HG03439 (cell line): ENCODE results near the gene STON2.
A peak's percentile ranks its signal among the peaks of the same experiment; 100 is the strongest.

ENCODE experiments used
- ATAC-seq: cut with Tn5 transposase; IDR thresholded peaks from one replicate; pipeline ENCODE4 v1.9.1; 2021; ENCODE audit warnings: mild to moderate bottlenecking, moderate library complexity; ENCODE audit not compliant: unreplicated experiment

The STON2 gene

DNA sequence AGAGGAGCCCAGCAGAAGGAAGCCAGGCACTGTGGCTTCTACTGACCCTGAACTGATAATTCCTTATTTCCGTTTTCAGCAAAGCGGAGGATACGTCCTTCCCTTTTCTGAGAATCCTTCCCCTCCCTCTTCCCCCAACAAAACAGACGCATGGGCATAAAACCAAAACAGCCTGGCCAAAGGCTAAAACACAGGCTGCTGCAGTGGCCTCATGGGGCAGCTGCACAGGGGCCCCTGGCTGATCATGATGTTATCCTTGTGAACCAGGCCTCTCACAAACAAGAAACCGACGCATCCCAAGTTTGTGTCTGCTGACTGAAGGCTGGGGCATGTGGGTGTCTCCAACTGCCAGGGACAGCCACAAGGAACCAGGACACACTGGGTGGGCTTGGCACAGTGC, 23.4 kb upstream of the STON2 start:
- ATAC-seq, result no peak

DNA sequence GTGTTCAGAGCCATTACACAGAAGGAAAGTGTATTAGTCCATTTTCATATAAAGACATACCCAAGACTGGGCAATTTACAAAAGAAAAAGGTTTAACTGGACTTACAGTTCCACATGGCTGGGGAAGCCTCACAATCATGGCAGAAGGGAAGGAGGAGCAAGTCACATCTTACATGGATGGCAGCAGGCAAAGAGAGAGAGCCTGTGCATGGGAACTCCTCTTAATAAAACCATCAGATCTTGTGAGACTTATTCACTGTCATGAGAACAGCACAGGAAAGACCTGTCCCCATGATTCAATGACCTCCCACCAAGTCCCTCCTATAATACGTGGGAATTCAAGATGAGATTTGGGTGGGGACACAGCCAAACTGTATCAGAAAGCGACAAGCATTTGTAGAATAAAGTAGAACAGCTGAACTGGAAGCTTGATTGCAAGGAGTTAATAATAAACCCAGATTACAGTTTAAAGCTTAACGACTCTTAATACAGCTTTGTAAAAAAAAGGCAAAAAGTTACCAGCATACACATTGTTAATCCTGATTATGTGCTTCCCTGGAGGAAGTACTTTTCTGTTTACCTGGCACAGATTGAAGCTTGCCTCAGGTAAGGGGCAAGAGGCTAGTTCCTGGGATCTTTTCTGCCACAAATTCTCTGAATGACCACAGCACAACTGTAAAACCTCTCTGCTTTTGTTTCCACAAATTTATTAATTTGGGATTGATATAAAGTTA, 18.1 kb upstream of the STON2 start:
- no peak for ATAC-seq

DNA sequence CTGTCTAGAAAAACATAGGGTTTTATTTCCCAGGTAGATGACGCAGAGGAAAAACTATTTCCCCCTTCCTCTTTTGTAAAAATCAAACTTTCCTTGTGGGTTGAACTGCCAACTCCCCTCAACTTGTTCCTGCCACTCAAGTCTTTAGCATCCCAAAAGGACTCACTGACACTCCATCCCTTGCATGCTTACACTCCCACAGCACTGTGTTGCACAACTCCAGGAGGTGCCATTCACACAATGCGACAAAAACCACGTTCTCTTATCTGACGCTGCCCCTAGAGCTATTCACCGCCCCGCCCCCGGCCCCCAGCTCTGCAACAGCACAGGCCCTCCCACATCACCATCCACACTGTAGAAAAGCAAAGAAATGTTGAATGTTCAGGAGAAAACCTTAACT, 16.9 kb upstream of the STON2 start:
- ATAC-seq, result no peak

DNA sequence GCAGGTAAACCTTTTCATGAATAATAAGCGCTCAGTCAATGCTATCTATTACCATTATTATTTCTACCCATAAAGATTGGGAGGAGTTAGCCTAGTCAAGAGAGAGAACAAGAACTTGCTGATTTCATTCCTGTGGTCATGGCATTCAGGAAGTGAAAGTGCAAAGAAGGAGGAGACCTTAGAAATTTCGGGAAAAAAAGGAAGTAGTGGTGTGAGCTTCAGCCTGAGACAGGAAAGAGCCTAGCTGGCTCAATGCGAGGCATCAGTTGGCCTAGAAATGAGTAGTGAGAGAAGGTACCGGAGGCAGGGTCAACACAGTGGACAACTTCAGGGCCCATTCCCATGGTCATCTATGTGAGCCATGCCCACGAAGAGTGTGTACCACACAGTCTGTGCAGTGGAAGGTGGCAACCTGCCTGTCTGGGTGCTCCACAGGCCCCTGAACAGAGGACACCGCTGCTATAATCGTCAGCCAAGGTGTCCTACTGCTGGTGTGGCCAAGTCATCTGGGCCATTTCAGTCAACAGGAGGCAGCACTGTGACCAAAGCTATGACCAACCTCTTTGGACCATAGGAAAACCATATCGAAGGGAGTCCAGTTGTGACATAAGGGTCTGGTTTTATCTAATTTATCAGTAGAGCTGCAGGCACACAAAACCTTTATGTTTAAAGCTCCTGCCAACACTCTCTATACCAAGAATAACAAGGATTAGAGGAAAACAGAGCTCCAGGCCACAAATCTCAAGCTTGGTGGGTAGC, 16.2 kb upstream of the STON2 start:
- no peak for ATAC-seq

DNA sequence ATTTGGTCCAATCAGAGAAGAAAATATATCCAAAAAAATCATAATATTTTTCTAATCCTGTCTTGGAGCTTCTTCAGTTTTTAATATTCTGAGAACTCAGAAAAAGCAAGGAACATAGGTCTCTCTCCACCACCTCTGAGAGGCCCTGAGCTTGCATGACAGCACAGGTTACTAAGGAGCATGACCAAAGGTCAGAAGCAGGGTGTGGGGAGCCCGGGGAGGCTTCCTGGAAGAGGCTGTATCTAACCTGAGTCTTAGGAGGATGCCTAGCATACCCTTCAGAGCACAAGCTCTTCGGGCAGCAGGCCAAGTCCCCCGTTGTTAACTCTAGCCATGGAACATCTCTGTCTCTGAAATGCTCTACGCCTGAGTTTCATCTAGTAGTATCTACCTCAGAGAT, 15.7 kb upstream of the STON2 start:
- ATAC-seq, result no peak

DNA sequence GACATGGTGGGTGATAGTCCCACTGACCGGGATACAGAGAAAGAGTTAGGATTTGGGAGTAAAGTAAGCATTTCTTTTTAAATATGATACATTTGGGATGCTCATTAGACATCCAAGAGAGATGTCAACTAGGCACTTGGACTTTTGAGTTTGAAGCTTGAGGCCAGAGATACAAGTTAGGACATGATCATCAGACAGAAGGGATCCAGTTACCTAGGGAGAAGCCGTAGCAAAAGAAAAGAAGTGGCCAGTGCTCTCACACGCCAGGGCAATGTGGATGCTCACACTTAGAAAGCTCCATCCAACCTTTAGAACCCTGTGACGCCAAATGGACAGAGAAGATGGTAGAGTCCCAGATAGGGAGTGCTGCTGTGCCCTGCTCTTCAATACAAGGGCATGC, 14.0 kb upstream of the STON2 start:
- ATAC-seq, result no peak

DNA sequence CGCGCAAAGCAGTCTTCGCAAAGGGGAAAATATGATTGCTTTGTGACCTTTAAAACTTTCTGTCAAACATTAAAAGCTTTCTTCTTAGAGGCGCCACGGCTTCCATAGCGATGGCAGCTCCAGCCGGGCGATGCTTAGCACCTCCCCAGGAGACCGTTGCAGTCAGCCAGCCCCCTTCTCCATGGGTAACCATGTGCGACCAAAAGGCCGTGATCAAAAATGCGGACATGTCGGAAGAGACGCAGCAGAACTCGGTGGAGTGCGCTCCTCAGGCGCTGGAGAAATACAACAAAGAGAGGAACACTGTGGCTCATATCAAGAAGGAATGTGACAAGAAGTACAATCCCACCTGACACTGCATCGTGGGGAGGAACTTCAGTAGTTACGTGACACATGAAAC, 12.7 kb upstream of the STON2 start:
- no peak for ATAC-seq

DNA sequence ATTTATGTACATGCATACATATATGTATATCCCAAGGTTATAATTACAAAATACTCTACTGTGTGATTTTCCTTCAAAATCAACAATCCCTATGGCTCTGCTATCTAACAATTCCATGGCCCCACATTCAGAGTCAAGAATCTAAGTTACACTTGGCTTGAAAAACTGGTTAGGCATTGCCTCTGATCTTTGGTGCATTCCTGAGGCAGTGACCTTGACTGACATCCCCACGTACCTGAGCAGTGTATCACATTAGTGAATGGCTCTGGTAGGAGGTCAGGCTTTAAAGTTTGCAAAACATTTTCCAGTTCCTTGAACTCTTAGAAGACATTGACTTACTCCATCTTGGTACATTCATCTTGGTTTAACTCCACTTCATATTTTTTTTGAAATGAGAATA, 8.5 kb upstream of the STON2 start:
- no peak for ATAC-seq

DNA sequence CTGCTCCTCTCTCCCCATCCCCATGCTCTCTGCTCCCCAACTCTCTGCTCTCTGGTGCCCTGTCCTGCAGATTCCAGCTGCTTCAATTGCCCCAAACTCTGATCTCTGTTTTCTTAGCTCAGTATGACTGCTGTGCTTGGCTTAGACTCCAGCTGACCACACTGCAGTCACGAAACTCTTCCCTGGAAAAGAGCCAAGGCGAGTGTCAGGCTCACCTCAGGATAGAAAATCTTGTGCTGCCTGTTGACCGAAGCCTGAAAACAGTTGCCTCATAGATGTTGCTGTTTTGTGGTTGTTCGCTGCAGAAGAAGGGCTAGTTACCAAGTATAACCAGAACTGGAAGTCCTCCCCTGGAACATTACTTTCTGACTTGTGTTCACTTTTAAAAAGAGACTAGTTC, 6.7 kb upstream of the STON2 start:
- ATAC-seq, result no peak

DNA sequence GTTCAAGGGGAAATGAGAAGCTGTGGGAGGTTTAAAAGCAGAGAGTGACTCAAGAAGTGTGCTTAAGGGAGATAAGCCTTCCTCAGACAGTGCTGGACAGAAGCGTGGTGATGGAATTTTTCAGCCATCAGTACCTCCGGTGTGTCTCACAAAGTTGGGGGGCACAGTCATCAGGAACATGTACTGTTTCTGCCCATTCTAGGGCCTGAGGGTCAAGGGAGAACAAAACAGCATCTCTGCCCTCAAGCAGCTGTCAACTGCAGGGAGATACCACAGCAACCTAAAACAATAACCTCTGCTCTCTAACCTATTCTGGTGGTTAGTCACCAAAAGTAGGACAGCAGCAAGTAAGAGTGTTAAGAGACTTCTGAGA, 2.0 kb upstream of the STON2 start:
- ATAC-seq, result peak; percentile 21

DNA sequence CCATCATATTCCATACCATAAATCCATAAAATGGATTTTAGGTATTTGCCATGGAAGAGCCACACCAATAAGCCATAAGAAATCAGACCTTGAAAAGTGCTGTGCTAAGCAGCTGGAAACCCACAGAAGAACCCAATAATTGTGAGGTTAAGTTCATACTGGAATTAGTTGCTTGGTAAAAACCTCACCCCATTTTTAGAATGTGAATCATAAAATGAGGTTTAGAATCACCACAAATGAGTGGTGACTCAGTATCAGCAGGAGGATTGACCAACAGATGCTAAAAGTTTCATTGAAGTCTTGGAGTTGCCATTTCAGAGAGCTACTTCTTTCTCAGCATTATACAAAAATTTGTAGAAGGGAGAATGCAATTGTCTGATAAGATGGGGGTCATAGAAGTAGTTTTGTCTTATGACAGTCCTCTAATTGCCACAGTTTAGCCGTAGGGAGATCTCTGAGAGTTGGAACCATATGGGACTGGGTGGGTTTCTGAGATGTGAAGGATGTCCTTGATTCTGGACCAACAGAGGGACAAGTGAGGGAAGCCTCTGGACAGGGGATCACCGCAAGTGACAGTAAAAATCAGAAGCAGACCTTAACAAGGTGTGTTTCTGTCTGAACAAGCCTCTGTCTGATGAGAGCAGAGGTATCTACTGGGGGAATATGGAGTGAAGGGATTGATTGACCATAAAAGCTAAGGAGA, 1.4 kb upstream of the STON2 start:
- peak; percentile 59 for ATAC-seq

DNA sequence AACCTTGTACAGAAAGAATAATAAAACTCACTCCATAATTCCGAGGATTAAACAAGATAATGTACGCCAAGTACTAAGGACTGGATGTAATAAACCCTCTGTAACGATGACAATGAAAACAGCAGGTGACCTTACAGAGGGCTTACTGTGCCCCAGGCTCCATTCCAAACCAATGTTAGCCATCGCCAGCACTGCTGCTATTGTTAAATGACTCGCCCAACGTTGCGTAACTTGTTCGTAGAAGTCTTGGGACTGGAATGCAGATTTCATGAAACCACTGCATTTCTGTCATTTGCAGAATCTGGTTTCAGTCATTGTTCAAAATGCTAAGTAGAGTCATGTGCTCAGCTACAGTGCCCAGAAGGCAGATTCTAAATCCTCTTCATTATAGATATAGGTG, 728 bp upstream of the STON2 start:
- ATAC-seq, result no peak

DNA sequence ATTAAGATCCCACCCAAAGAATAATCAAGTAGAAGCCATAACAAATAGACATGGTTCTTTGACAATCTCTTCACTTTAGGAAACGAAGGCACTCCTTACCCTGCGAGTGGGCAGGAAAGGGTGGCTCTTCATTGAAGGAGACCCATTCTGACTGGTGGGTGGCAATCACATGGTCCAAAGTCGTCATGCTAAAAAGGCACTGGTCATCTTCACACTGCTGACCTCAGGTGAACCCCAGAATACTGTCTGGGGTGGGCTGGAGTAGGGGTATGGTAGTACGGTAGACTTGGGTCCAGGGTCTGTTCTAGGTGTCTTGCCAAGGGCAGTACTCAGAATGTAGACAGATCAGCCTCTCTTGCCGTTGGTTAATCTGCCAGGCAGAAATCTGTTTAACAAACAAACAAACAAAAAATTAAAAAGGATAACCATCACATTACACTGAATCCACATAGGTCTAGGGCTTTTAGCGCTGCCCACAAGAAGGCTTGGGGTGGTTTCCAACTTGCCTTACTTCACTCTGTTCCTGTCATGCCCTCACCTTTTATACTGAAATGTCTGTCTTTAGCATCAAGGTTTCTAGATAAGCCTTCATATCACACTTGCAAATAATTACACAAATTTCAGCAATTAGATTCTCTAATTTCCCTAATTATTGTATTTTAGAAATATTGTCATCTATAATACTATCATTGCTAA, 1.8 kb downstream of the STON2 start:
- no peak for ATAC-seq

DNA sequence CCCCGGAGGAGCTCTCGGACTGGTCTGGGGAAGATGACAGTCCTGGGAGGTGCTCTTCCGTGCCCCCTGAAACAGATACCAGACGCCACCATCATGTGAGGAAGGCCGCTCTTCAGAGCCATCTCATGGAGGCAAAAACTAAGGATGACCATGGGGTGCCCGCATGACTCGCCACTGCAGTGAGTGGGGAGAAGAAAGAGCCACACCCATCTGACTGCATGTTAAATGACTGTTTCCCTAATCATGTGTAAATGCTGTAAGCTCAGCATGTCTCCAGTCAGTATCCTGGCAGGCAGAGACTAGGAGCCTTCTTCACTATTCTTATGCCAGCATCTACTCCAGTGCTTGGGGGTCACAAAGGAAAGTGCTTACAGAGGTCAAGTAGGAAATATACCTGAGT, 4.0 kb downstream of the STON2 start:
- ATAC-seq, result no peak

DNA sequence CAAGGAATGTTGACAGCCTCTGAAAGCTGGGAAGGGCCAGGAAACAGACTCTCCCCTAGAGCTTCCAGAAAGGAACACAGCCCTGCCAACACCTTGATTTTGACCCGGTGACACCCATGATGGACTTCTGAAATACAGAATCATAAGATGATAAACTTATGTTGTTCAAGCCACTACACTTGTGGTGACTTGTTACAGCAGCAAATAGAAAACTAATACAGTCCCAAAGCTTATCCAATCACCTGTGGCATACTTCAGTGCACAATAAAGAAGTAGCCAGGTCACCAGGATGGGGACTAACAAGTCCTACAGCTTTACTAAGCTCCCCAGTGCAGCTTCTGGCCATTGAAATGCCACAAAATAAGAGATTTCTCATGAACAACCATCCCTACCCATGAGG, 5.4 kb downstream of the STON2 start:
- ATAC-seq, result no peak

DNA sequence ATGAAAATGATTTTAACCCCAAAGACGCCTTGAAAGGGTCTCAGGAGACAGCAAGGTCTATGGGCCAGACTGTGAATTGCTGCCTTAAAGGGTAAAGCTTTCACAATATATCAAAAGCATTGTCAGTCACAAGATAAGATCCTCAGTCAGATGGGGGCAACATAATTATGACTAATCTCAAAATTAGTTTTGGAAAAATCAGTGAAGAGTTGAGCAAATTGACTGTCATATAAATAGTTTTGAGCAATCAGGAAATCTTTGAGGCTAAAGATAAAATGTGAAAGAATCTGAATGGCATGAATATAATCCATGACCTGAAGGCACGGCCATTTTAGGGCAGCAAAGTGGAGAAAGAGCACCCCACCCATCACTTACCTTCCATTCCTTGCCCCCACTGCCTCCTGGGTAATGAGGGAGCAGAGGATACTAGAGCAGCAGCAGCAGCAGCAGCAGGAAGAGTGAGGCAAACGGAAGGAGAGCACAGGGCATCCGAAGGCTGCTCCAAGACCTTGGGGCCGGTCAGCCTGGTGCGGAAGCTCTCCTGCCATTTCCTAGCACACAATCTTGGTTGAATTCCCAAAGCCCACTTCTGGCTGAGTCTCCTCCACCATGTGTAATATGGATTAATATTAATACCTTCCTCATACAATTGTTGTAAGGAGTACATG, 7.0 kb downstream of the STON2 start:
- no peak for ATAC-seq

DNA sequence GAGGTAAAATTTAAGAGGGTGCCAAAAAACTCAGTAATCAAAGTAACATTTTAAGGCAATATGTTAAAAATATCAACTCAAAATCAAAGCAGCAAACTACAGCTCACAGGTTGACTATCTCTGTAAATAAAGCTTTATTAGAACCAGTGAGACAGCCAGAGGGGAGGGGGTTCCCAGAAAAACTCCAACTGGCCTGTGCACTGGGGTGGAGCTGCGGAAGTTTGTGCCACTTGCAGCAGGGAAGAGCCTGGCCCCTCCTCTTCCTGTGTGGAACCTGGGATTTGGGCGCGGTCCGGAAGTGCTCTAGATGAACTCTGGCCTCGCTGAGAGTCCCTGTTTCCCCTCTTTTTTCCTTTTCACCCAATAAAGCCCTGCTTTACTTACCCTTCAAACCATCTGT, 8.1 kb downstream of the STON2 start:
- no peak for ATAC-seq

DNA sequence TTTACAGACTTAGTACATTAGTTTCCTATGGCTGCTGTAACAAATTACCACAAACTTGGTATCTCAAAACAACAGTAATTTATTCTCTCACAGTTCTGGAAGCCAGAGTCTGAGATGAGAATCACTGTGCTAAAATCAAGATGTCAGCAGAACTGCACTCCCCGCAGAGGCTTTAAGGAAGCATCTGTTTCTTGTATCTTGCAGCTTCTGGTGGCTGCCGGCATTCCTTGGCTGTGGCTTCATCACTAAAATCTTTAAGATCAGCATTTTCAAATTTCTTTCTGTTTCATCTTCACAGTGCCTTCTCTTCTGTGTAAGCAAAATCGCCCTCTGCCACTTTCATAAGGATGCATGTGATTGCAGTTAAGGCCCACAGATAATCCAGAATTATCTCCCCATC, 9.4 kb downstream of the STON2 start:
- no peak for ATAC-seq

DNA sequence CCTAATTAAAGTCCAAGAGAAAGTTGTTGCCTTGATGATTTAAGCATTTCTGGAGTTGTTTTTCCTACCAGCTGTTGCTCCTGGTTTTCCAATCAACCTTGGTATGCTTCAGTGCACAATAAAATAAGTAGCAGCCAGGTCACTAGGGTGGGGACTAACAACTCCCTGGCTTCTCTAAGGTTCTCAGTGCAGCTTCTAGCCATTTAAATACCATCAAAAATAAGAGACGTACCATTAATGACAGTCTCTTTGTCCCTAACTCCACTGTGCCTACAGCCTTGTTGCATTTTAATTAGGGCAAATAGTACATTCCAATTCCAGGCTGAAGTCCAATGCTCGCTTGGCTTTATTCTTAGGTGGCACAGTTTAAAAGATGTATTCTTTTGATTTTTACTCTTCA, 11.8 kb downstream of the STON2 start:
- ATAC-seq, result no peak

DNA sequence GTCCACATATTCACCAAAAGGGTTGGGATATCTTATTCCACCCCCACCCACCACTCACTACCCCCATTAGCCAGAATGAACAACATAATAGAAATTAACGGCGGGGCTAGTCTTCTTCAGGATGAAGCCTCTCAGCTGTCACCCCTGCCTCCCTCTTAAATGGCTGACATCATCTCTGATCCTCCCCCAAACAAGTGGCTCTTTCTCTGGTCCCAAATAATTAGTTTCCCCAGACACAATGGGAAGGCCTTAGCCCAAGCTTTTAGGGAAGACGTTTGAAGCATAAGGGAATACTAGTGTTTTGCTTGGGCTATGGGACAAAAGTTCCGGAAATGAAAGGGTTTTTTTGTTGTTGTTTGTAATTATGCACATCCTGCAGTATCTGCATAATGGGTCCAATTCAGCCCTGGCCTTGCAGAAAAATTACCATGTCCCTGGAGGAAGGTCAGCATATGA, 13.8 kb downstream of the STON2 start:
- ATAC-seq, result no peak

DNA sequence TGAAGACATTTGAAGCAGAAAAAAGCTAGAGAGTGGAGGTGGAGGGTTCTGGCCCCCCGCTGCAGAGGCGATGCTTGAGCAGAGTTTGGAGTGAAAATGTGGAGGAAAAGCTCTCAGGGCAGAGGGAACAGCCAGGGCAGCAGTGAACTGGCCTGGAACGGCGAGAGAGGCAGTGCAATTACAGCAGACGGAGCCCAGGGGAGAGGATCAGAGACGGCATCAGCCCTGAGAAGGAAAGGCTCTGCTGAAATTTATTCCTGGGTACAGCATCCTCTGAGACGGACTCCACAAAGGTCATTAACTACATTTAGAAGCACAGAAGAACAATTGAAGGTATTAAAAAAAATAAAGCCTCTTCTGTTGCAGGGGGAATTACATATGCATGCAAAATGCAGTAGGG, 14.2 kb downstream of the STON2 start:
- ATAC-seq, result no peak
